CD4-positive, alpha-beta T cell treated with Interleukin-6 at 100 ng/mL for 8 hours (primary cell): ENCODE data around the gene CRIP2.

Experiments
- DNase-seq: peaks from one replicate; pipeline ENCODE4 v3.0.0-alpha.2; 2020; ENCODE audit warnings: mixed read lengths, low spot score

The CRIP2 gene

DNA sequence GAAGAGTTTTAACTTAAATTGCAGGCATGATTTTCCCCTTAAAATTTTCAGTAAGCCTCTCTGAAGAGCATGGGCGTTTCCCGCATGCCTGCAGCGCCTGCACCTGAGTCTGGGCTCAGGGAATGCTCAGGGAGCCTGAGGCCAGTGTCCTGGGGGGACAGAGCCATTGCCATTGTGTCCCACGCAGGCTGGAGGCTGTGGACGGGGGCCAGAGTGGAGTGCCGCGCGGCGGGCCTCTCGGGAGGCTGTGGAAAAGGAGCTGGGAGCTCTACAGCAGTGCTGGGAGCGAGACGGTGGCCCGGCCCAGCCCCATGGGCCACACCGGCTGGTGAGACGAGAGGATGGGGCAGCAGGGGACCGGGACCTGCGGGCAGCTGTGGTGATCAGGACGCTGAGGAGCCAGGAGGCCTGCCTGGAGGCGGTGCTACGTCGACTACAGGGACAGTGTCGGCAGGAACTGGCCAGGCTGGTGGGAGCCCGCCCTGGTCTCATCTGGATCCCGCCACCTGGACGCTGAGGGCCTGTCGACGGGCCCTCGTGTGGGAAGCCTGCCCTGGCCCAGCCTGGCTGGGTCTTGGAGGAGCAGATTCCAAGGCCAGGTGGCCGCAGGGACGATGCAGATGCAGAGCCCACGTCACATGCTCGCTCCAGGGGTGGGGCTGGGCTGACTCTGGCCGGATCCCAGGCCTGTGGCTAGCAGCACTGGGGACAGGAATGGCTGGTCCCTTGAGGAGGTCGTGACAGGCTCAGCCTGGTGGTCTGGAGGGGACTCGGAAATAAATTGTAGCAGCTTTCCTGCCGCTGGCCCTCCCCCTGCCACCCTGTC is 24.0 kb downstream of the CRIP2 start:
- no peak for DNase-seq

DNA sequence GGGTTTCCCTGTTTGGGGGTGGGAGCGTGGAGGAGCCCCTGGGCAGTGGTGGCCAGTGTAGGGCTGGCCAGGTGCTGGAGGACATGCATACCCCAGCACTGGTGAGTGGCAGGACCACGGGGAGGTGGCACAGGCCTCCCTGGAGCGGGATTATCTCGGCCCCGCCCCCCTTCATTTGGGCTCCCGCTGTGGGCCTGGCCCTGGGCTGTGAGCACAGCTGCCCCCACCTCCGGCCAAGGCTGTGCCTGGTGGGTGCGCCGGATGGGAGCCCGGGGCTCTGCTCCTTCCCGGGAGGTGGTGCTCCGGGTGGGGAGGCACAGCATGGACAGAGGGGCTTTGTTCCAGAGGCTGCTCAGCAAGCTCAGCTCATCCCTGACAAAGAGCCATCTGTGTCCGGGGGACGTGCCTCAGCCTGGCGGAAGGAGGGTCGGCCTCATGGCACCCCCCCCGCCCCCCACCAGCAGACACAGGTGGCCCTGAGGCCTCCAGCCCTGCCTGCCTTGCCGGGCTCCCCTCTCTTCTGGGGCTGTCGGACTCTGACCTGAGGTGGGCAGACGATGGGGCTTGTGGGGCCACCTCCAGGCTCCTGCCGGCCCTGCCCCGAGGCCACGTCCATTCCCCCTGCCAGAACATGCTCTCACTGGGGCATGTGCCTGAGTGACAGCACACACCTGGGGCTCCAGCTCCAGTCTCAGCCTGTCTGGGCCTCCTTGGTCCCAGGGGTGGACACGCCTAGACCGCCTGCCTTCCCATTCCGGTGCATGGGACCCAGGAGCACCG is 24.8 kb downstream of the CRIP2 start:
- DNase-seq, result no peak

DNA sequence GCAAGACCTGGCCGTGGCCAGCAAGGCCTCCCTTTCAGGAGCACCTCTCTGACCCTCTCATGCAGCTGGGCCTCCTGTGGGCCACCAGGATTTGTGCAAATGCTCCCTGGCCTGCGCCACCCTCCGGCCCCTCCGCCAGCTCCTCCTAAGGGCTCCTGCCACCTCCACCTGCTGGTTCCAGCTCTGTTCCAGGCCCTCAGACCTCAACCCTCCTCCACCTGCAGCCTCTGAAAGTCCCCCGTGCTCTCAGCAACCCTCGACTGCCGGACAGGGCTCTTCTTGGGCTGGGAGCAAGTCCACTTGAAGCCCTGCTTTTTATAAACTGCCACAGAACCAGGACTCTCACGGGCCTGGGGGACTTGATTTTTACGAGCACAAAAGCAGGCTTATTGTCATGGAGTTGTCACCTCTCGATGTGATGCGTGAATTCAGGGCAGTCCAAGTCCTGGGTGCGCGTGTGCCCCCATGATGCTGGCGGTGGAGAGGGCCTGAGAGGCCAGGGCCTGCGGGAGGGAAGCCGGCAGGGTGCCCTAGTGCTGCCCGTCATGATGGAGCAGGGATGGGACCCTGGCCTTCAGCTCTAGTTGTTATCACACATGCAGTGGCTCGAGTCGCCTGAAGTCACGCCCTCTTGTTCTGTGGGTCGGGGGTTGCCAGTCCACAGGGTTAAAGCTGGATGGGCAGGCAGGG is 25.6 kb downstream of the CRIP2 start:
- DNase-seq, result no peak

DNA sequence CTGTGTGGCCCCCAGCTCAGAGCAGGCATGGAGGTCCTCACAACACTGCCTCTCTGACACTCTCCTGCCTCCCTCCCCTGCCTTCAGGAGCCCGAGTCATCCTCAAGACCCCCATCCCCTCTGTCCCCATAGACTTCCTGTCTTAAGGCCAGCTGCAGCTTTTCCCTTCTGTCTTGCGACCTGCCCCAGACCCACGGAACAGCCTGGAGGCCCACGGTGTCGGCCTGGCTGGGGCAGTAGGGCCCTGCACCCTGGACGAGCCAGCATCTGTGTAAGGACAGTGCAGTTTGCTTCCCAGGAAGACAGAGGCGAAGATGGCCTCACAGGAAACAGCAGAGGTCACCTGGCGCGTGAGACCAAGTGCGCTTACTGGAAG is 26.1 kb downstream of the CRIP2 start:
- no peak for DNase-seq

DNA sequence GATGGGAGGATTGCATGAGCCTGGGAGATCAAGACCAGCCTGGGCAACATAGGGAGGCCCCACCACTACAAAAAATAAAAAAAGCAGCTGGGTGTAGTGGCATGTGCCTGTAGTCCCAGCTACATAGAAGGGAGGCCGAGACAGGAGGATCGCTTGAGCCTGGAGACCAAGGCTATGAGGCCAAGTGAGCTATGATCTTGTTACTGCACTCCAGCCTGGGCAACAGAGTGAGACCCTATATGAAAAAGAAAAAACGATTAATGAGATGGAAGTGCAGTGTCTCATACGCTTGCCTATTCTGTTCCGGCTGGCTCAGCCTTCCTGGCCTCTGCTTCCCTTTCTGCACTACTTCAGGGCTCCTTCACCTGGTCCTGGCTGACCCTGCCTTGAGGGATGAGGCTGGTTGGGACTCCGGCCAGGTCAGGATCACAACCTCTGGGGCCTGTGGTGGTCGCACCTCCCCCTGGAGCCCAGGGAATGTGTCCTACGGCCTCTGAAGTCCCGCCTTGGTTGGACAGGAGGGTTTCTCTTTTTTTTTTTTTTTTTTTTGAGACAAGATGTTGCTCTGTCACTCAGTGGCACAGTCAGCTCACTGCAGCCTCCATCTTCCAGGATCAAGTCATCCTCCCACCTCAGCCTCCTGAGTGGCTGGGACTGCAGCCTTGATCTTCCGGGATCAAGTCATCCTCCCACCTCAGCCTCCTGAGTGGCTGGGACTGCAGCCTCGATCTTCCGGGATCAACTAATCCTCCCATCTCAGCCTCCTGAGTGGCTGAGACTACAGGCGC is 27.1 kb downstream of the CRIP2 start:
- no peak for DNase-seq

DNA sequence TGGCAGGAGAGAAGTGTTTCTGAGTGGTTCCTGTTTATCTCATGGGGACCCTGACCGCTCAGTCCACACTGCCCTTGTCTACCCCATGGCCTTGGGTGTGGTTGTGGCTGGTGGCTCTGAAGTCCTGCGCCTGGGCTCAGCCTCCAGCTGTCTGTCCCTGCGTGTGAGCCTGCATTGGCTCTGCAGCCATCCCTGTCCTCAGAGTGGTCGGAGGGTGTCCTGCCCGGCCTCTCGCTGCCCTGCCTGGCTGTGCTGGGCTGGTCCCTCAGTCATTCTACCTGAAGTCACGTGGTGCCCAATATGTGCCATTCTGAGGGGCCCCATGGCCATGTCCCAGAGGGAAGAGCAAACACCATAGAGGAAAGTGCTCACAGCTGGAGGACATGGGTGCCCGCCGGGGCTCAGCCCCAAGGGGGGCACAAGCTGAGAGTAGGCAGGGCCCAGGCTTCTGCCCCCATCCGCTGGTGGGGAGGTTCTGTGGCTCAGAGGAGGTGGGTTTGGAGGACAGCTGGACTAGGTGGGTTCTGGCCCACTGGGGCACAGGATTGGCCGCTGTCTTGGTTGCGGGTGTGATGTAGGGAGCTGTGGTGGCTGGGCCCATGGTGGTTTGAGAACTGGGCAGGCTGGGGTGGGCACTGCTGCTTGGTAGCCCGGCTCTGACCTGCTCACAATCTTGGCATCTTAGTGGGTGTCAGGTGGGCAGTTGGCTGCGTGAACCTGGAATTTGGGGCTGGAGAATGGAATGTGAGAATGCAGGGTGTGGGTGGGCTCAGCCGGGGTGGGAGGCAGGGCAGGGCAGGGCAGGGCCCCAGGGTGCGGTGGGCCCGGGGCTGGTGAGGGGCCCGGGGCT is 28.1 kb downstream of the CRIP2 start:
- no peak for DNase-seq

DNA sequence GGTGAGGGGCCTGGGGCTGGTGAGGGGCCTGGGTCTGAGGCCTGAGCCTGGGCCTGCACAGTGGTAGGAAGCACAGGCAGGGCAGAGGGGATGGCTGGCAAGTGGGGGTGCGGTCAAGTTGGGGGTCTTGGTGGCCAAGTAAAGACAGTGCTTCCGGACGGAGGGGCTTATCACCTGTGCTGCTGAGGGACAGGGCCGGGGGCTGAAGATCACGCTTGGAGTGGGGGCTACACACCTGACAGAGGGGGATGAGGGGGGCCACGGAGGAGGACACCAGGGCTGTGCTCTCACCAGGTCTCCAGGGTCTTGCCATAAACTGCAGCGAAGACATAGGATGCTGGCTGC is 28.6 kb downstream of the CRIP2 start:
- no peak for DNase-seq

DNA sequence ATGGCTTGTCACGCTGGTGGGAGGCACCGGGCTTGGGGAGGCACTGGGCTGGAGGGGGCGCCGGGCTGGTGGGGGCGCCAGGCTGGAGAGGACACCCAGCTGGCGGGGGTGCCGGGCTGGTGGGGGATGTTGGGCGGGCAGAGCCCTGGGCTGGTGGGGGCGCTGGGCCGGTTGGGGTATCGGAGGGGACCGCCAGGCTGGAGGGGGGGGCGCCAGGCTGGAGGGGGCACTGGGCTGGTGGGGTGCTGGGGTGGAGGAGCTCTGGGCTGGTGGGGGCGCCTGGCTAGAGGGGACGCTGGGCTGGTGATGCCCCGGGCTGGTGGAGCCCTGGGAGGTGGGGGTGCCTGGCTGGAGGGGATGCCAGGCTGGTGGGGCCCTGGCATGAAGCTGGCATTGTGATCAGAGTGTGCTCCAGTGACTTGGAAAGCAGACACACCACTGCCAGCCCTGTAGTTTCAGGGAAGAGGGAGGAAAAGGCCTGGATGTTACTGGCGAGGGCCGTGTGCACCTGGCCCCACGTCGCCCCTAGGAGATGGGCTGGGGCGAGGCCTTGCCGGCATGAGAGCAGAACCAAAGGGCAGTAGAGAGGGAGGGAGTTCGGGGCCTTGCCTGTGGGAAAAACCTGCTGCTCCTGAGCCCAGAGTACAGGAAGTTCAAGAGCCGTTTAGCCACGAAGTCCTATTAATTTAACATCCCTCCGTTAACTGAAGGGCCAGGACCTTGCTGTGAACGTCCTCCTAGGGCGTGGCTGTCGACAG is 29.5 kb downstream of the CRIP2 start:
- no peak for DNase-seq

DNA sequence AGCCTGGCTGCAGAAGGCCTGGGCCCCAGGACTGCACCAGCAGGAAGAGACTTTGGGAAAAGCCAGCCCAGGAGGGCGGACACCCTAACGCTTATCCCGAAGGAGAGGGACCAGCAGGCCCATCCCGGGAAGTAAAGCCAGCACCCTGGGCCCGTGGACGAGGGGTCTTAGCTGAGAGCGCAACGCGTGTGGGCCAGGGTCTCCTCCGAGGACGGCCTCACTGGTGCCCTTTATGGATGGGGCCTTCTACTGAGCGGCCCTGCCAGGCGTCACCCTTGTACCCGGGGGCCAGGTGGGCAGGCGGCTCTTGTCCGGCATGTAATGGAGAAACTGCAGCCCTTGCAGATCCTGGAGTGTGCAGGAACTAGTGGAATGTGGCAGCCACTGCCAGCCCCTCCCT is 30.5 kb downstream of the CRIP2 start:
- DNase-seq, result no peak

DNA sequence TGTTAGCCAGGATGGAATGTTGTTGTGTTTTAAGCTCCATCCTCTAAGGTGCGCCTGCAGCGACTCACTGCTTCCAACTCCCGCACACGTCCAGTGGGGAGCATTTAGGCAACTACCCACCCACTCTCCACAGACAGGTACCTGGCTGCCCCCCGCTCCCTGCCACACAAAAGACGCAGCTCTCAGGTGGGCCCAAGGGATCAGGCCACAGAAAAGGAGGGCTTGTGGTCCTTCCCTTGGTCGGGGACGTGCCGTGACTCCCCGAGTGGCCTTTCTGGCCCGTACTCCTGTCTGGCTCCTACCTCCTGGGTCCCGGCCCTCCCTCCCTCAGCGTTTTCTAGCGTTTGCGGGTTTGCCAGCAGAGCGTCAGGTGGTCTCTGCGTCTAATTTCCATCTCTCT is 32.6 kb downstream of the CRIP2 start:
- DNase-seq, result no peak

DNA sequence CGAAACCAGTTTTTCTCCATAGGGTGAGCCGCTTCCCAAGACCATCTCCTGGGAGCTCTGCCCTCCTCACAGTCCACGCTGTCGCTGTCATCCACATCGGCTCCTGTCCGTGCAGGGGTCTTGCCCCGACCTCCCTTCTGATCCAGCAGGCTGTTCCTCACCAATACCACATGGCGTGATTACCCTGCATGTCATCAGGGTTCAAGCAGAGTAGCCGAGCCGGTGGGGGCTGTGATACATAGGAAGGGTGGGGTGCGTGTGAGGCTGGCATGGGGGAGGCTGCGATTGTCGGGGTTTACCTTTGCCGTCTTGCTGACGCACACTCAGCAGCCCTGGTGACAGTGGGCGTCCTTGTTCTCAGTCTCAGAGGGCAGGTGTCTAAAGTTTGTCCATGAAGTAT is 33.4 kb downstream of the CRIP2 start:
- DNase-seq, result no peak

DNA sequence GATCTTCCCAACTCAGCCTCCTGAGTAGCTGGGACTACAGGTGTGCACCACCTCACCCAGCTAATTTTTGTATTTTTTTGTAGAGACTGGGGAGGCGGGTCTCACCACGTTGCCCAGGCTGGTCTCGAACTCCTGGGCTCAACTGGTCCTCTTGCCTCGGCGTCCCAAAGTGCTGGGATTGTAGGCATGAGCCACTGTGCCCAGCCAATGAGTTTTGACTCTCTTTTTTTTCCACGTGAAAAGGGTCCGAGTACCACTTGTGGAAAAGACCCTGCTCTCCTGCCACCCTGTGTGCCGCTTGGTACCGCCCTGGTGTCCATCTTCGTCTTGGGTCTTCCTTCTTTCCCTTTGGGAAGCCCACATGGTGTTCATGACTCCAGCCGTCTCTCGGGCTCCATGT is 34.0 kb downstream of the CRIP2 start:
- no peak for DNase-seq

DNA sequence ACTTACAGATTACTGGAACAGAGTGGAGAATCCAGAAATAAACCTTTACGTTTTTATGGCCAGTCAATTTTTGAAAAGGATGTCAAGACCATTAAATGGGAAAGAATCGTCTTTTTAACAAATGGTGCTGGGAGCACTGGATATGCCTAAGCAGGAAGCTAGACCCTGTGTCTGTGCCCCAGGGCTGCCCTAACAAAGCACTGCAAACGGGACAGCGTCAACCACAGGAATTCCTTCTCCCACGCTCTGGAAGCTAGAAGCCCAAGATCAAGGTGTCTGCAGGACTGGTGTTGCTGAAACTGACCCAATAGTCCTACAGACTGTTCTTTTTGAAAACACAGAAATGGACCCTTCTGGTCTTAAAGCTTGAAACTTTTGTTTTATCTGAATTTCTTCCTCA is 42.5 kb downstream of the CRIP2 start:
- no peak for DNase-seq

DNA sequence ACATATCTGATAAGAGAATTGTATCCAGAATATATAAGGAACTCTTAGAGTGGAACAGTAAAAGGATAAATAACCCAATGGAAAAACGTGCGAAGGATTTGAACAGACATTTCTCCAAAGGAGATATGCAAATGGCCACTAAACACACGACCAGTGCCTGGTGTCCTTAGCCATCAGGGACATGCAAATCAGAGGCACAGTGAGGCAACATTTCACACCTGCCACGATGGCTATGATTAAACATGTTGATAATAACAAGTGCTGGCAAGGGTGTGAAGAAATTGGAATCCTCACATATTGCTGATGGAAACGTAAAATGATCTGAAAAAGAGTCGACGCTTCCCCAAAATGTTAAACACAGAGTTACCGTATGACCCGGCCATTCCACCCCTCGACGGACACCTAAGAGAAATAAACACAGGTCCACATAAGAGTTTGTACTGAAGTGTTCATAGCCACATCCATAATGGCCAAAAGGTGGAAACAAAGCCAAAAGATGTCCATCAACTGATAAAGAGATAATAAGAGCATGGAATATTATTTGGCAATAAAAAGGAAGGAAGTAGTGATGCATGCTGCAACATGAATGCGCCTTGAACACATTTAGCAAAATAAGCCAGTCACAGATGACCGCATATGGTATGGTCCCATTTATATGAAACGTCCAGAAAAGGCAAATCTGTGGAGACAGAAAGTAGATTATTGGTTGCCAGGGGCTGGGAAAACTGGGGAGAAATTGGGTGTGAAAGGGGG is 45.5 kb downstream of the CRIP2 start:
- DNase-seq, result no peak

DNA sequence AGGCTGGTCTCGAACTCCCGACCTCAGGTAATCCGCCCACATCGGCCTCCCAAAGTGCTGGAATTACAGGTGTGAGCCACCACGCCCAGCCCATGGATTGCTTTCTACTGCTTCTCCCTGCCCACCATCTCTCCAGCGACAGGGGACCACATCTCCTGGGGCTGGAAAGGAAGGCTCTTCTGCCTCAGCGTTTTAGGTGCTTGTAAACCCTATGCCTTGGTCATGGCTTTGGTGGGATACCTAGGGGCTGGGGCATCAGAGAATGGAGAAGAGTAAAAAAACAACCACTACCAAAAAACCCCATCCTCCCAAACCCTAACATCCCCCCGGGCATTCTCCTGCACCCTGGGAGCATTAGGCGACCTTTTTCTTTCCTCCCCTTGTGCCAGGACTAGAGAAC is 50.7 kb downstream of the CRIP2 start:
- DNase-seq, result no peak

DNA sequence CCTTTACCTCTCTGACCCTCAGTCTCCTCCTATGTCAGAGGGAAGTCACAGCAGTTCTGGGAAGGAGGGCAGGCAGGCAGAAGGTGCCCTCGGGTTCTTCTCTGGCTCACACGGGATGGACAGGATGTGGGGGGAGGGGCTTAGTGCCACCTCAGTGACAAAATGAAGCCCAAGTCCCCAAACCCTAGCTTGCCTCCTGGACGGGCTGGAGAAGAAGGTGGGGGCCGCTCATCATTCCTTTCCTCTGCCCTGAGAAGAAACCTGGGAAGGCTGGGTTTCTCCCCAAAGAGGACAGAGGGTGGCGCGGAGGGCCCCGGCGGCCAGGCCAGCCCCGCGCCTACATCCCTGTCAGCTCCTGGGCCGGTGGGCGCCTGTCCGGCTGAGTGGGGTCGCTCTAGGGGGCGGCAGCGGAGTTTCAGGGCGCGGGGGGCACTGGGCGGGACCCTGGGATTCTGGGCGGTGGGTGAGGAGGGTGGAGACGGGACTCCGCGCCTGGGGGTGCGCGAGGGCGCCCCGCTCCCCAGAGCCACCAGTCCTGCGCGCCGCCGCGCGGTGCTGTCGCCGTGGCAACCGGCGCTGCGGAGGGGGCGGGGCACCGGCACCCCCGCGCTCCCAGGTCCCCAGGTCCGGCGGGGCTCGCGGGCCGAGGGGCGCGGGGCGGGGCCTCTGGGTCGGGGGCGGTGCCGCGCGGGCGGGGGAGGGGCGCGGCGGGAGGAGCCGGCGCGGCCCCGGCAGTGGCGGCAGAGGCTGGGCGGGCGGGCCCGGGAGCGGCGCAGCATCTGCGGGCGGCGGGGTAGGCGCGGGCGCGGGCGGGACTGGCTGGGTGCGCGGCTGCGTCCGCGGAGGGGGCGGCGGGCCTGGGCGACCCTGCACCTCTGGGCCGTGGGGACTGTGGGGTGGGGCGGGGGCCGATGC is 51.5 kb downstream of the CRIP2 start, which contains the start of gene TMEM121:
Gene TMEM121, plus strand, starts transcription at position 723 of the 915 bp plus-strand sequence. CDS start 2,252 bp downstream, outside the sequence.
- no peak for DNase-seq

DNA sequence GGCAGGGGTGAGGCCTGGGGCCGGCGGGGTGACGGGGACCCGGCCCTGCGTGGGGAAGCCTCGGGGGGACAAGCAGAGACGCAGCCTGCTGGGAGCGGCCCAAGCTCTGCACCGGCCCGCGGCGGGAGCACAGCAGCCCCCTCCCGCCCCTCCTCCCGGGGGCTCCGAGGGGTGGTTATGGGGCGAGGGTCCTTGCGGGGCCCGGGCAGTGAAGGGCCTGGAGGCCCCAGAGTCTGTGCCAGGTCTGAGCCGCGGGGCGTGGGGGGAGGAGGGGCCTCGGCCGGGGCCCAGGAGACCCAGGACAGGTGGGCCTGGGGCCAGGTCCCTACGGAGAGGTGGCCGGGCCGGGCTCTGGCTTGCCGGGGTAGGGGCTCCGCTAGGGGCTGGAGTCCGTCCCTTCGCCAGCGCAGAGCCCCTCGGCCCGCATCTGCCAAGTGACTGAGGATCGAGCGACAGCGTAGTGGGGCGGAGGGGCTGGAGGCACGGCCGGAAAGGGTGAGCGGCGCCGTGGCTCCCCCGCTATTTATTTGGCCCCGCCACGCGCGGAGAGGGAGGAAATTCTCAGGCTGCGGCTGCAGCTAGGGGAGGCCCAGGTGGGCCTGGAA is 52.3 kb downstream of the CRIP2 start:
- no peak for DNase-seq

DNA sequence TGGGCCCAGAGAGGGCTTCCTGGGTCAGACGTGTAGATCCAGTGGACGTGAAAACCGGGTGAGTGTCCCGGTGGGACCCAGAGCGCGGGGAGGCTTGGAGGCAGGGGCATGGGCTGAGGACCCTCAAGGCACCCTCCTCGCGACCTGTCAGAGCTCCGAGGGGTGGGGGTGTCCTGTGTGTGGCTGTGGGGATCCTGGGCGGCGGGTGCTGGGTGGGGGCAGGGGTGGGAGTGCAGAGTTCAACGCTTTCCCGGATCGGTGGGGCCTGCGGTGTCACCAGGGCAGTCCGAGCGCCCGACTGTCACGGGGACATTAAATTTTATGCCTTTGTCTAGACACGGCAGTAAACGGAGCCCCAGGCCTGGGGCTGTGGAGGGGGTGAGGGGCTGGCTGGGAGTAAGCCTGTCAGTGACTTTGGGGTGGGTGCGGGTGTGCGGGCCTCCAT is 52.8 kb downstream of the CRIP2 start:
- DNase-seq, result no peak
